A549 (cell line): ENCODE data around the gene DNMT3A. TPM values are rescaled to one million over a fixed set of nuclear protein-coding genes. Genes with fewer than 3 reads are reported as not detected.

Experiments used
- ATAC-seq, 2 experiments: fragments of 200-7000 bp in 1 of 2; fragments of >200 bp in 1 of 2; cut with Nextera tagmentation in 1 of 2; cut with Tn5 transposase in 1 of 2; 3 replicates each; pipeline versions ENCODE4 v1.8.0 to v1.9.1; 2018 to 2020; ENCODE audit warnings: mild to moderate bottlenecking in 1 of 2, moderate library complexity in 1 of 2
- CTCF ChIA-PET: fragments of 300-600 bp; sonication (Branson Sonifier 250); formaldehyde crosslinking; extraction: SDS; loops from one replicate; lab custom pipeline; 2021; ENCODE audit warnings: antibody characterized with exemption, inconsistent platforms; lab: Yijun Ruan, JAX
- POLR2A ChIA-PET: fragments of 350-600 bp; formaldehyde crosslinking; extraction: SDS; loops from one replicate; lab custom pipeline; 2021; ENCODE audit warnings: antibody characterized with exemption, inconsistent platforms; lab: Yijun Ruan, JAX
- DNase-seq, 2 experiments: peaks; one replicate each; pipeline versions ENCODE4 v3.0.0 to v3.0.0-alpha.2; 2011 to 2016; ENCODE audit warnings: low read depth in 1 of 2, low spot score in 1 of 2
- FAIRE-seq: peaks from 2 replicates; lab custom pipeline; 2011; peaks lifted over from hg19 to GRCh38; lab: Jason Lieb, UNC
- H3K27ac ChIP-seq, 2 experiments: fragments of >200 bp; sonication (Bioruptor Twin); formaldehyde crosslinking; 3 replicates each; pipeline ENCODE4 v1.5.1; 2016 to 2017
- H3K4me1 ChIP-seq: fragments of >200 bp; sonication (Bioruptor Twin); formaldehyde crosslinking; 3 replicates; pipeline ENCODE4 v1.6.1; 2016
- H3K4me2 ChIP-seq: fragments of >200 bp; sonication (Bioruptor Twin); formaldehyde crosslinking; 3 replicates; pipeline ENCODE4 v1.6.1; 2016
- H3K4me3 ChIP-seq: fragments of >200 bp; sonication (Bioruptor Twin); formaldehyde crosslinking; 3 replicates; pipeline ENCODE4 v1.5.1; 2016
- H3K9me3 ChIP-seq: fragments of >200 bp; sonication (Bioruptor Twin); formaldehyde crosslinking; 3 replicates; pipeline ENCODE4 v1.6.1; 2016
- BCL3 ChIP-seq: fragments of >200 bp; sonication (Bioruptor Twin); formaldehyde crosslinking; IDR thresholded peaks from 3 replicates; pipeline ENCODE4 v1.6.1; 2016
- BHLHE40 ChIP-seq: IDR thresholded peaks from 2 replicates; pipeline ENCODE4 v1.6.1; 2012; ENCODE audit warnings: low read depth, low read length, inconsistent platforms
- CBX2 ChIP-seq: fragments of 200-600 bp; sonication (generic); IDR thresholded peaks from 2 replicates; pipeline ENCODE4 v1.6.1; 2016; ENCODE audit warnings: low read depth, mild to moderate bottlenecking, borderline replicate concordance
- CEBPB ChIP-seq, 2 experiments: fragments of >200 bp in 1 of 2; sonication (Bioruptor Twin) in 1 of 2; formaldehyde crosslinking in 1 of 2; IDR thresholded peaks; 2 replicates each; pipeline ENCODE4 v1.6.1; 2012 to 2016
- CHD4 ChIP-seq: fragments of 200-600 bp; sonication (generic); IDR thresholded peaks from 2 replicates; pipeline ENCODE4 v1.6.1; 2016; ENCODE audit warnings: antibody characterized with exemption, mild to moderate bottlenecking, borderline replicate concordance
- ELK1 ChIP-seq: fragments of 150-350 bp; IDR thresholded peaks from 2 replicates; pipeline ENCODE4 v1.6.1; 2014; ENCODE audit warnings: low read depth, mild to moderate bottlenecking, low read length
- ESRRA ChIP-seq: fragments of 150-350 bp; IDR thresholded peaks from 2 replicates; pipeline ENCODE4 v1.6.1; 2014; ENCODE audit warnings: mild to moderate bottlenecking, low read length, borderline replicate concordance
- FOSL2 ChIP-seq, 2 experiments: fragments of 450-650 bp in 1 of 2; fragments of >200 bp in 1 of 2; sonication (Bioruptor Twin) in 1 of 2; formaldehyde crosslinking; IDR thresholded peaks; 2 replicates each; pipeline versions ENCODE4 v1.5.0 to v1.6.1; 2016 to 2020; ENCODE audit warnings: mild to moderate bottlenecking in 1 of 2, moderate library complexity in 1 of 2
- HDAC2 ChIP-seq: fragments of 200-600 bp; sonication (generic); IDR thresholded peaks from 2 replicates; pipeline ENCODE4 v1.6.1; 2016
- HES2 ChIP-seq: fragments of >200 bp; sonication (Bioruptor Twin); formaldehyde crosslinking; IDR thresholded peaks from 2 replicates; pipeline ENCODE4 v1.6.1; 2016
- HEYL ChIP-seq: fragments of 250-450 bp; sonication (Bioruptor Pico); IDR thresholded peaks from 2 replicates; pipeline ENCODE4 v1.8.0; 2021; ENCODE audit warnings: mild to moderate bottlenecking, moderate library complexity
- HOXA7 ChIP-seq: fragments of 250-450 bp; sonication (Bioruptor Pico); IDR thresholded peaks from 2 replicates; pipeline ENCODE4 v1.5.0; 2020; ENCODE audit warnings: mild to moderate bottlenecking, moderate library complexity
- KDM5A ChIP-seq: fragments of 200-600 bp; sonication (generic); IDR thresholded peaks from 2 replicates; pipeline ENCODE4 v1.6.1; 2016; ENCODE audit warnings: antibody characterized with exemption, mild to moderate bottlenecking
- MAFK ChIP-seq: fragments of 450-650 bp; IDR thresholded peaks from 2 replicates; pipeline ENCODE4 v1.6.1; 2014; ENCODE audit not compliant: partially characterized antibody
- MYC ChIP-seq: IDR thresholded peaks from 2 replicates; pipeline ENCODE4 v1.6.1; 2012; ENCODE audit warnings: mild to moderate bottlenecking, inconsistent platforms, low read length, improper control_type of control experiment, borderline replicate concordance
- NPAS2 ChIP-seq: fragments of 250-450 bp; sonication (Bioruptor Pico); IDR thresholded peaks from 2 replicates; pipeline ENCODE4 v1.8.0; 2022; ENCODE audit warnings: mild to moderate bottlenecking, moderate library complexity, borderline replicate concordance
- POLR2A ChIP-seq: IDR thresholded peaks from 2 replicates; pipeline ENCODE4 v1.6.1; 2012; ENCODE audit warnings: mild to moderate bottlenecking, low read length
- RARB ChIP-seq: fragments of 250-450 bp; sonication (Bioruptor Pico); IDR thresholded peaks from 2 replicates; pipeline ENCODE4 v1.8.0; 2021; ENCODE audit warnings: mild to moderate bottlenecking, moderate library complexity
- RNF2 ChIP-seq: fragments of 200-600 bp; sonication (generic); IDR thresholded peaks from 2 replicates; pipeline ENCODE4 v1.6.1; 2016; ENCODE audit warnings: low read depth, mild to moderate bottlenecking, antibody characterized with exemption, moderate library complexity, borderline replicate concordance
- USF2 ChIP-seq: fragments of 450-650 bp; IDR thresholded peaks from 2 replicates; pipeline ENCODE4 v1.6.1; 2014; ENCODE audit warnings: antibody characterized with exemption
- ZC3H11A ChIP-seq: fragments of 450-650 bp; IDR thresholded peaks from 2 replicates; pipeline ENCODE4 v1.6.1; 2014; ENCODE audit warnings: antibody characterized with exemption, mild to moderate bottlenecking
- ZFP36 ChIP-seq: fragments of 450-650 bp; IDR thresholded peaks from 2 replicates; pipeline ENCODE4 v1.6.1; 2014; ENCODE audit warnings: borderline replicate concordance; ENCODE audit not compliant: partially characterized antibody
- WGBS: methylation state at CpG from one replicate; pipeline ENCODE4 v1.1.6; 2017; ENCODE audit errors: missing lambda C conversion rate; 5-methylcytosine and 5-hydroxymethylcytosine counted together
- polyA plus RNA-seq, 4 experiments: library from polyadenylated mRNA; depleted of rRNA in 3 of 4; stranded (reverse); fragments of >200 nt; fragmentation: RNase III in 1 of 4; extraction: RNeasy Plus Mini Kit Qiagen cat#74134 plus additional on column Dnase treatment in 1 of 4; gene quantifications; 2 replicates in 3 of 4; 3 replicates in 1 of 4; pipeline ENCODE4 v1.2.3, GENCODE V29; 2011 to 2017

DNMT3A gene
- polyA plus RNA-seq, 2 of the 4 experiments (the other 2 are of a cell fraction): 4.4 to 11.9 TPM

- TF ChIP-seq ZC3H11A (no peak), MAFK (no peak), MYC (no peak), RARB (CRISPR knock-in tag) (no peak), HDAC2 (no peak), CBX2 (no peak), KDM5A (no peak), BCL3 (no peak), RNF2 (no peak)
- TF ChIP-seq, all 56 proteins: peak for 0
Observed at GRCh38 chr2:25283921-25284320, 57.8 kb downstream of the DNMT3A start (continued).

GRCh38 chr2:25281941-25282340 is 59.8 kb downstream of the DNMT3A start:
- no peak for DNase-seq
- CTCF ChIA-PET: interaction anchor here (0.6 kb wide), 2 partner anchors 19 to 116 kb away, joined by 3 read pairs; no protein-coding TSS in a partner anchor
- TF ChIP-seq ELK1: no peak
- no peak for TF ChIP-seq POLR2A
- no peak for TF ChIP-seq BHLHE40
- TF ChIP-seq RARB (CRISPR knock-in tag): no peak
- no peak for TF ChIP-seq USF2
- no peak for TF ChIP-seq HES2
- TF ChIP-seq FOSL2 (IDR thresholded peaks at IDR 0.05): no peak
- TF ChIP-seq FOSL2 (CRISPR knock-in tag; IDR thresholded peaks at IDR 0.05): no peak
- TF ChIP-seq HEYL: no peak
- TF ChIP-seq HDAC2: no peak
- TF ChIP-seq, all 56 proteins: peak for 0
- Histone ChIP-seq H3K4me1 (no peaks in the 10 kb centered on the region), H3K9me3 (no peaks in the 10 kb centered on the region), H3K27ac (no peak overlapping the region), H3K4me2 (no peak overlapping the region), H3K4me3 (no peak overlapping the region)
- POLR2A ChIA-PET: no interaction called here
- FAIRE-seq (no peak), ATAC-seq (no peak)
- 93% methylated on average over 8 of the region's 8 CpGs for WGBS

- H3K4me3 ChIP-seq: no peak overlapping the region
- ChIA-PET CTCF (interaction anchor here (0.6 kb wide), 1 partner anchor 117 kb away, joined by 3 read pairs; no protein-coding TSS in a partner anchor), POLR2A (no interaction called here)
- H3K4me1 ChIP-seq: no peaks in the 10 kb centered on the region
- FAIRE-seq: no peak
- DNase-seq: no peak
- no peak overlapping the region for H3K27ac ChIP-seq
- H3K4me2 ChIP-seq: no peak overlapping the region
- TF ChIP-seq ESRRA (no peak), CHD4 (no peak), RNF2 (no peak), ZFP36 (no peak), CEBPB (IDR thresholded peaks at IDR 0.05) (no peak), HOXA7 (CRISPR knock-in tag) (no peak), NPAS2 (CRISPR knock-in tag) (no peak), HDAC2 (no peak)
- no peaks in the 10 kb centered on the region for H3K9me3 ChIP-seq
- 80% methylated on average over 5 of the region's 5 CpGs for WGBS
- no peak for ATAC-seq
Observed at GRCh38 chr2:25281522-25281921, 60.2 kb downstream of the DNMT3A start.
